SK-N-SH (cell line): ENCODE measurements around the gene CPPED1. TPM values are rescaled to one million over a fixed set of nuclear protein-coding genes. Genes with fewer than 3 reads are reported as not detected.

Source experiments
- CTCF ChIA-PET: fragments of 300-600, 350-600 bp; formaldehyde crosslinking; extraction: SDS; loops from one replicate; lab custom pipeline; 2021; lab: Yijun Ruan, JAX
- POLR2A ChIA-PET: fragments of 350-600 bp; sonication (Branson Sonifier 250); formaldehyde crosslinking; extraction: SDS; loops from one replicate; lab custom pipeline; 2020; ENCODE audit warnings: antibody characterized with exemption, inconsistent platforms; lab: Yijun Ruan, JAX
- DNase-seq: peaks from one replicate; pipeline ENCODE4 v3.0.0; 2012
- H2AFZ ChIP-seq: fragments of 200-600 bp; sonication (generic); 2 replicates; pipeline ENCODE4 v1.8.1; 2016; ENCODE audit warnings: antibody characterized with exemption, mild to moderate bottlenecking, low read depth
- H3F3A ChIP-seq: fragments of 200-600 bp; sonication (generic); replicated peaks from 2 replicates; pipeline ENCODE3; 2016; ENCODE audit warnings: antibody characterized with exemption, mild to moderate bottlenecking; ENCODE audit not compliant: insufficient read depth
- H3K27ac ChIP-seq, 2 experiments: fragments of 200-500 bp in 1 of 2; fragments of 200-600 bp in 1 of 2; sonication (Bioruptor generic) in 1 of 2; sonication (generic), shearing (Covaris generic) in 1 of 2; 2 replicates each; pipeline versions ENCODE4 v1.5.1 to v1.6.1; 2014 to 2016; ENCODE audit warnings: low read depth in 2 of 2, inconsistent platforms in 1 of 2, low read length in 1 of 2, mild to moderate bottlenecking in 1 of 2, mixed read lengths in 1 of 2
- H3K27me3 ChIP-seq: fragments of 200-600 bp; sonication (generic), shearing (Covaris generic); 2 replicates; pipeline ENCODE4 v1.6.1; 2016; ENCODE audit warnings: mixed run types; ENCODE audit not compliant: insufficient read depth
- H3K36me3 ChIP-seq, 2 experiments: fragments of 200-500 bp in 1 of 2; fragments of 200-600 bp in 1 of 2; sonication (Bioruptor generic) in 1 of 2; sonication (generic) in 1 of 2; replicated peaks in 1 of 2; 2 replicates each; pipeline versions ENCODE3 to v1.5.1; 2014 to 2016; ENCODE audit warnings: low read length in 1 of 2, mild to moderate bottlenecking in 1 of 2; ENCODE audit not compliant: insufficient read depth in 2 of 2, control insufficient read depth in 1 of 2
- H3K4me1 ChIP-seq, 2 experiments: fragments of 200-500 bp in 1 of 2; fragments of 200-600 bp in 1 of 2; sonication (Bioruptor generic) in 1 of 2; sonication (generic), shearing (Covaris generic) in 1 of 2; 2 replicates each; pipeline versions ENCODE4 v1.5.1 to v1.6.1; 2014 to 2016; ENCODE audit warnings: low read depth in 1 of 2, low read length in 1 of 2, mixed run types in 1 of 2; ENCODE audit not compliant: insufficient read depth in 2 of 2, control insufficient read depth in 1 of 2
- H3K4me2 ChIP-seq: fragments of 200-600 bp; sonication (generic), shearing (Covaris generic); 2 replicates; pipeline ENCODE4 v1.6.1; 2017; ENCODE audit warnings: mixed run types
- H3K4me3 ChIP-seq, 2 experiments: fragments of 200-500 bp in 1 of 2; fragments of 200-600 bp in 1 of 2; sonication (Bioruptor generic) in 1 of 2; sonication (generic), shearing (Covaris generic) in 1 of 2; 2 replicates each; pipeline versions ENCODE4 v1.5.1 to v1.8.1; 2014 to 2016; ENCODE audit warnings: low read depth in 2 of 2, inconsistent platforms in 1 of 2, low read length in 1 of 2, mild to moderate bottlenecking in 1 of 2, mixed read lengths in 1 of 2, moderate library complexity in 1 of 2
- H3K79me2 ChIP-seq: fragments of 200-600 bp; sonication (generic); 2 replicates; pipeline ENCODE4 v1.8.1; 2017; ENCODE audit warnings: mild to moderate bottlenecking; ENCODE audit not compliant: insufficient read depth
- H3K9ac ChIP-seq: fragments of 200-600 bp; sonication (generic); 2 replicates; pipeline ENCODE4 v1.6.1; 2017; ENCODE audit warnings: mixed run types
- H3K9me2 ChIP-seq: fragments of 200-600 bp; sonication (generic); 2 replicates; pipeline ENCODE4 v1.6.1; 2017; ENCODE audit warnings: mixed run types
- H3K9me3 ChIP-seq: fragments of 200-600 bp; sonication (generic); 2 replicates; pipeline ENCODE4 v1.6.1; 2017; ENCODE audit warnings: mixed run types, mild to moderate bottlenecking, moderate library complexity
- H4K20me1 ChIP-seq: fragments of 200-600 bp; sonication (generic); 2 replicates; pipeline ENCODE4 v1.6.1; 2017; ENCODE audit warnings: mild to moderate bottlenecking, mixed run types; ENCODE audit not compliant: insufficient read depth
- CHD2 ChIP-seq: fragments of 150-350 bp; IDR thresholded peaks from 2 replicates; pipeline ENCODE4 v1.6.1; 2018; ENCODE audit warnings: low read length; ENCODE audit not compliant: partially characterized antibody
- EP300 ChIP-seq, 2 experiments: IDR thresholded peaks; 2 replicates each; pipeline versions ENCODE4 v1.4.0 to v1.6.1; 2012; ENCODE audit warnings: borderline replicate concordance in 1 of 2, low read depth in 1 of 2, low read length in 1 of 2
- EZH2phosphoT487 ChIP-seq: fragments of 200-600 bp; sonication (generic); IDR thresholded peaks from 2 replicates; pipeline ENCODE4 v1.6.1; 2017; ENCODE audit warnings: low read depth, mixed run types, mild to moderate bottlenecking, antibody characterized with exemption, moderate library complexity, borderline replicate concordance
- FOSL2 ChIP-seq: IDR thresholded peaks from 2 replicates; pipeline ENCODE4 v1.4.0; 2012; ENCODE audit warnings: low read depth, mild to moderate bottlenecking, moderate library complexity, borderline replicate concordance
- FOXJ3 ChIP-seq: sonication (generic); formaldehyde crosslinking; IDR thresholded peaks from 2 replicates; pipeline ENCODE4 v1.5.1; 2020; ENCODE audit warnings: mild to moderate bottlenecking, missing genetic modification reagents
- GABPA ChIP-seq: IDR thresholded peaks from 2 replicates; pipeline ENCODE4 v1.4.0; 2012; ENCODE audit warnings: low read depth, mild to moderate bottlenecking
- GATA2 ChIP-seq: sonication (generic); formaldehyde crosslinking; IDR thresholded peaks from 2 replicates; pipeline ENCODE4 v1.5.0; 2020; ENCODE audit warnings: mild to moderate bottlenecking, missing genetic modification reagents
- MEF2A ChIP-seq: IDR thresholded peaks from 2 replicates; pipeline ENCODE4 v1.4.0; 2012; ENCODE audit warnings: low read depth, borderline replicate concordance
- POLR2AphosphoS5 ChIP-seq: IDR thresholded peaks from 2 replicates; pipeline ENCODE4 v1.6.1; 2012; ENCODE audit warnings: low read depth, low read length
- RFX5 ChIP-seq: IDR thresholded peaks from 2 replicates; pipeline ENCODE4 v1.6.1; 2012; ENCODE audit warnings: mild to moderate bottlenecking, improper control_type of control experiment, low read length
- SIN3A ChIP-seq: IDR thresholded peaks from 2 replicates; pipeline ENCODE4 v1.6.1; 2012; ENCODE audit warnings: low read depth, mild to moderate bottlenecking, low read length, moderate library complexity, borderline replicate concordance
- TEAD4 ChIP-seq: IDR thresholded peaks from 2 replicates; pipeline ENCODE4 v1.4.0; 2012; ENCODE audit warnings: mild to moderate bottlenecking, borderline replicate concordance; ENCODE audit not compliant: insufficient read depth
- YY1 ChIP-seq: IDR thresholded peaks from 2 replicates; pipeline ENCODE4 v1.4.0; 2012; ENCODE audit warnings: low read depth, mild to moderate bottlenecking
- WGBS: methylation state at CpG from one replicate; pipeline ENCODE4 v1.1.6; 2017; ENCODE audit warnings: low lambda C conversion rate; 5-methylcytosine and 5-hydroxymethylcytosine counted together
- polyA plus RNA-seq, 3 experiments: library from polyadenylated mRNA; depleted of rRNA; stranded (reverse); fragments of >200 nt; gene quantifications; 2 replicates each; pipeline ENCODE4 v1.2.3, GENCODE V29; 2012
- TF ChIP-seq, protein P1 (sequence below): IDR thresholded peaks from 2 replicates; pipeline ENCODE4 v1.4.0; 2012; ENCODE audit warnings: low read depth, borderline replicate concordance
- TF ChIP-seq, protein P2 (sequence below): fragments of 150-350 bp; IDR thresholded peaks from 2 replicates; pipeline ENCODE4 v1.6.1; 2017; ENCODE audit warnings: antibody characterized with exemption, low read length, low read depth, borderline replicate concordance
- TF ChIP-seq, protein P3 (sequence below): fragments of 150-350 bp; IDR thresholded peaks from 2 replicates; pipeline ENCODE4 v1.6.1; 2016; ENCODE audit warnings: mild to moderate bottlenecking, low read depth, low read length
- TF ChIP-seq, protein P4 (sequence below): IDR thresholded peaks from 2 replicates; pipeline ENCODE4; 2012

Gene CPPED1
- polyA plus RNA-seq, 1 of the 3 experiments (the other 2 are of a cell fraction), result 11.9 TPM

DNA sequence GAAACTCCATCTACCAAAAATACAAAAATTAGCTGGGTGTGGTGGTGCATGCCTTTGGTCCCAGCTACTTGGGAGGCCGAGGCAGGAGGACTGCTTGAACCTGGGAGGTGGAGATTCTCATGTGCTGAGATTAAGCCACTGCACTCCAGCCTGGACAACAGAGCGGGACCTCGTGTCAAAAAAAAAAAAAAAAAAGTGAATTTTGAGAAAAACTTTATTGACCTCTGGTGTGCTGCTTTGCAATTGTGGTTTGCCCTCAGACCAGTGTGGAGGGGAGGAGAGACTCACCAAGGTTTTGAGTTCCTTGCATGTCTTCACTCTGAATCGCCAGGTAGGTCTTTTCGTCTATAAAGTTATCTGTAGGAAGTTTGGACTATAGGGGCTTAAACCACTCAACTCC, 145.2 kb downstream of the CPPED1 start:
- H3K36me3 ChIP-seq, result peaks cover 0 to 14% of the 10 kb centered on the region in 2 experiments
- no peak overlapping the region for H3K9ac ChIP-seq
- ChIA-PET POLR2A (no interaction called here), CTCF (no interaction called here)
- 96% methylated on average over 5 of the region's 5 CpGs for WGBS
- no peaks in the 10 kb centered on the region for H4K20me1 ChIP-seq
- TF ChIP-seq YY1 (no peak), FOSL2 (no peak), SIN3A (no peak), FOXJ3 (no peak), GATA2 (CRISPR knock-in tag) (no peak), POLR2AphosphoS5 (no peak), RFX5 (no peak), EP300 (IDR thresholded peaks at IDR 0.05; ENCODE audit: borderline replicate concordance in 1 of 2, low read depth in 1 of 2, low read length in 1 of 2) (no peak), MEF2A (no peak), EZH2phosphoT487 (no peak), GABPA (no peak), TEAD4 (no peak), CHD2 (no peak)
- TF ChIP-seq, protein P1, sequence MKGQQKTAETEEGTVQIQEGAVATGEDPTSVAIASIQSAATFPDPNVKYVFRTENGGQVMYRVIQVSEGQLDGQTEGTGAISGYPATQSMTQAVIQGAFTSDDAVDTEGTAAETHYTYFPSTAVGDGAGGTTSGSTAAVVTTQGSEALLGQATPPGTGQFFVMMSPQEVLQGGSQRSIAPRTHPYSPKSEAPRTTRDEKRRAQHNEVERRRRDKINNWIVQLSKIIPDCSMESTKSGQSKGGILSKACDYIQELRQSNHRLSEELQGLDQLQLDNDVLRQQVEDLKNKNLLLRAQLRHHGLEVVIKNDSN, result no peak
- TF ChIP-seq, protein P2, sequence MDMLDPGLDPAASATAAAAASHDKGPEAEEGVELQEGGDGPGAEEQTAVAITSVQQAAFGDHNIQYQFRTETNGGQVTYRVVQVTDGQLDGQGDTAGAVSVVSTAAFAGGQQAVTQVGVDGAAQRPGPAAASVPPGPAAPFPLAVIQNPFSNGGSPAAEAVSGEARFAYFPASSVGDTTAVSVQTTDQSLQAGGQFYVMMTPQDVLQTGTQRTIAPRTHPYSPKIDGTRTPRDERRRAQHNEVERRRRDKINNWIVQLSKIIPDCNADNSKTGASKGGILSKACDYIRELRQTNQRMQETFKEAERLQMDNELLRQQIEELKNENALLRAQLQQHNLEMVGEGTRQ, result no peak
- TF ChIP-seq, protein P3, sequence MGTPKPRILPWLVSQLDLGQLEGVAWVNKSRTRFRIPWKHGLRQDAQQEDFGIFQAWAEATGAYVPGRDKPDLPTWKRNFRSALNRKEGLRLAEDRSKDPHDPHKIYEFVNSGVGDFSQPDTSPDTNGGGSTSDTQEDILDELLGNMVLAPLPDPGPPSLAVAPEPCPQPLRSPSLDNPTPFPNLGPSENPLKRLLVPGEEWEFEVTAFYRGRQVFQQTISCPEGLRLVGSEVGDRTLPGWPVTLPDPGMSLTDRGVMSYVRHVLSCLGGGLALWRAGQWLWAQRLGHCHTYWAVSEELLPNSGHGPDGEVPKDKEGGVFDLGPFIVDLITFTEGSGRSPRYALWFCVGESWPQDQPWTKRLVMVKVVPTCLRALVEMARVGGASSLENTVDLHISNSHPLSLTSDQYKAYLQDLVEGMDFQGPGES, result no peak
- TF ChIP-seq, protein P4, sequence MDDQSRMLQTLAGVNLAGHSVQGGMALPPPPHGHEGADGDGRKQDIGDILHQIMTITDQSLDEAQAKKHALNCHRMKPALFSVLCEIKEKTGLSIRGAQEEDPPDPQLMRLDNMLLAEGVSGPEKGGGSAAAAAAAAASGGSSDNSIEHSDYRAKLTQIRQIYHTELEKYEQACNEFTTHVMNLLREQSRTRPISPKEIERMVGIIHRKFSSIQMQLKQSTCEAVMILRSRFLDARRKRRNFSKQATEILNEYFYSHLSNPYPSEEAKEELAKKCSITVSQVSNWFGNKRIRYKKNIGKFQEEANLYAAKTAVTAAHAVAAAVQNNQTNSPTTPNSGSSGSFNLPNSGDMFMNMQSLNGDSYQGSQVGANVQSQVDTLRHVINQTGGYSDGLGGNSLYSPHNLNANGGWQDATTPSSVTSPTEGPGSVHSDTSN, result no peak
- H3K4me1 ChIP-seq, result no peaks in the 10 kb centered on the region
- H3K79me2 ChIP-seq, result no peaks in the 10 kb centered on the region
- H2AFZ ChIP-seq, result no peak overlapping the region
- no peaks in the 10 kb centered on the region for H3K9me3 ChIP-seq
- no peaks in the 10 kb centered on the region for H3K9me2 ChIP-seq
- H3K27me3 ChIP-seq, result no peaks in the 10 kb centered on the region
- no peak overlapping the region for H3K27ac ChIP-seq
- no peaks in the 10 kb centered on the region for H3F3A ChIP-seq
- no peak overlapping the region for H3K4me3 ChIP-seq
- no peak for DNase-seq
- no peak overlapping the region for H3K4me2 ChIP-seq
